ENCODE results near the gene PML.

GRCh38 chr15:73991260-73991659 lies 3.3 kb upstream of the PML start:
- TF ChIP-seq AFF4 (CRISPR knock-in tag; IDR thresholded peaks at IDR 0.05; ENCODE audit: borderline replicate concordance) (no peak), ZNF423 (CRISPR knock-in tag; IDR thresholded peaks at IDR 0.05) (no peak), ZNF317 (CRISPR knock-in tag; IDR thresholded peaks at IDR 0.05; ENCODE audit: borderline replicate concordance, low read depth) (no peak), FOXK1 (CRISPR knock-in tag; IDR thresholded peaks at IDR 0.05) (no peak), CTCF (IDR thresholded peaks at IDR 0.05) (no peak), FOXJ3 (CRISPR knock-in tag; IDR thresholded peaks at IDR 0.05; ENCODE audit: borderline replicate concordance) (no peak), ZNF416 (CRISPR knock-in tag; IDR thresholded peaks at IDR 0.05) (no peak), ZSCAN18 (CRISPR knock-in tag; IDR thresholded peaks at IDR 0.05) (no peak), E2F4 (CRISPR knock-in tag; IDR thresholded peaks at IDR 0.05; ENCODE audit: borderline replicate concordance, low read depth) (no peak), CBFB (CRISPR knock-in tag; IDR thresholded peaks at IDR 0.05; ENCODE audit: low read depth) (no peak), ATF2 (CRISPR knock-in tag; IDR thresholded peaks at IDR 0.05; ENCODE audit: borderline replicate concordance, low read depth) (no peak), SP1 (CRISPR knock-in tag; conservative IDR thresholded peaks at IDR 0.05) (no peak)
